ENCODE measurements around the gene GNAT1.
A peak's percentile ranks its signal among the peaks of the same experiment; 100 is the strongest.

Gene GNAT1

DNA sequence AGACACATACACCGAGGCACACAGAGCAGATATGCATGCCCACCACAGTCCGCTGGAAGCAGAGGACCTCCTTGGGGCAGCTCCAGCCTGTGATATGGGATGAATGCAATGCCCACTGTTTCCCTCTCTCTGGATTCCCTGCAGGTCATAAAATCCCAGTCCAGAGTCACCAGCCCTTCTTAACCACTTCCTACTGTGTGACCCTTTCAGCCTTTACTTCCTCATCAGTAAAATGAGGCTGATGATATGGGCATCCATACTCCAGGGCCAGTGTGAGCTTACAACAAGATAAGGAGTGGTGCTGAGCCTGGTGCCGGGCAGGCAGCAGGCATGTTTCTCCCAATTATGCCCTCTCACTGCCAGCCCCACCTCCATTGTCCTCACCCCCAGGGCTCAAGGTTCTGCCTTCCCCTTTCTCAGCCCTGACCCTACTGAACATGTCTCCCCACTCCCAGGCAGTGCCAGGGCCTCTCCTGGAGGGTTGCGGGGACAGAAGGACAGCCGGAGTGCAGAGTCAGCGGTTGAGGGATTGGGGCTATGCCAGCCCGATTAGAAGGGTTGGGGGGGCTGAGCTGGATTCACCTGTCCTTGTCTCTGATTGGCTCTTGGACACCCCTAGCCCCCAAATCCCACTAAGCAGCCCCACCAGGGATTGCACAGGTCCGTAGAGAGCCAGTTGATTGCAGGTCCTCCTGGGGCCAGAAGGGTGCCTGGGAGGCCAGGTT, at the start of gene GNAT1:
Gene GNAT1 (plus strand): TSS at position 675 of the 725 bp plus-strand sequence. CDS start 116 bp downstream, outside the sequence.
- DNase-seq: no peak

DNA sequence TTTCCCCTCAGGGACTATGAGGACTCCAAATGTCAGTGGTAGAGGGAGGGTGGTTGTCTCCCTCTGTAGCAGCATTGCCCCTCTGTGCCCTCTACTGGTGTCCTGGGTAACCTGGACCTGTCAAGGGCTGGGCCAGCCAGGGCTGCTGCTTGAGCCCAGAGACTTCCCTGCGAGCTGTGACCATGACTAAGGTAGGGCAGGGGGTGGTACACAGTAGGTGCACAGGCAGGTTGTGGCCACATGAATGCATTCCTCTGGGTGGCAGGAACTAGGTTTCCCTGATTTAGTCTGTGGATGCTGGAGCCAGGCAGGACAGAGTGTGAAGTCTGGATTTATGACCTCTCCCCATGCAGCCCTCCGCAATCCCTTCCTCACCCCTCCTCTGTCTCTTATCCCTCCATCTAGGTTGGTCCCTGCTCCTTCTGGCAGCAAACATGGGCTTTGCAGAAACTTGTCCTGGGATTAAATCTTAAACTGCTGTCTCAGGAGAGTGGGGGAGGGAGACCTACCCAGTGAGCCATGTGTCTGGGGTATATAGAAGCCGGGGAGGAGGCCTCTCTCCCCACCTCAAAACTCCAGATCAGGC, 45.0 kb upstream of the GNAT1 start:
- no peak for DNase-seq

DNA sequence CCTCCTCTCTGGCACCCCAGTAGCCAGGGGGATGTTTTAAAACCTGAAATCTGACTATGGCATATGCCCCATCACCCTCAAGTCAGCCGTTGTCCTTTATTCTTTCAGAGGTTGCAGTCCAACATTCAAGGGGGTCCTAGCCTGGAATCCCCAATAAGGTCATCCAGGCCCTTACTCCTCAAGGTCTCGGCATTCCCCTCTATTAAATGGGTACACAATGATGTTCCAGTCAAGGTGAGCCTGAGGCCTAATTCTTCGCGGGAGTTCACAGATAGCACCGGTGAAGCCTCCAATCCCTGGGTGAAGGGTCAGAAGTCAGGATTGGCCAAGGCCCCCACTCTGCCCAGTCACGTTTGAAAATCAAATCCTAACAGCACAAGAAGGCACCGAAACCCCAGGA, 44.4 kb upstream of the GNAT1 start:
- DNase-seq: no peak

DNA sequence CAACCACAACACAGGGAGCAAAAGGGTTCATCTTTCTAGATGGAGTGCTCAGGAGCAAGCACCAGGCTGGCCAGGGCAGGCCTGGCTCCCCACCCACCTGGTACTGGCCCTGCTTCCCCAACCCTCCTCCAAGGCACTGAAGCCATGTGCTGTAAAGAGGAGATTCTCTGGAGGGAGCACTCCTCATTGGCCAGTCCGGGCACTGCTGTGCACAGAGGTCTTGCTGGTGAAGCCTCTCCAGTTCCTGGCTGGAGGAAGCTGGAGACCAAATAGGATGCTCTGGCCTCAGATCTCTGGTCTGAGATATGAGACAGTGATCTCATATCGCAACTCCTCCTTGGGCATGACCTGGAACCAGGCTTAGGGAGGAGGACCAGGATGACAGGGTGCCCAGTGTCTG, 44.0 kb upstream of the GNAT1 start:
- no peak for DNase-seq

DNA sequence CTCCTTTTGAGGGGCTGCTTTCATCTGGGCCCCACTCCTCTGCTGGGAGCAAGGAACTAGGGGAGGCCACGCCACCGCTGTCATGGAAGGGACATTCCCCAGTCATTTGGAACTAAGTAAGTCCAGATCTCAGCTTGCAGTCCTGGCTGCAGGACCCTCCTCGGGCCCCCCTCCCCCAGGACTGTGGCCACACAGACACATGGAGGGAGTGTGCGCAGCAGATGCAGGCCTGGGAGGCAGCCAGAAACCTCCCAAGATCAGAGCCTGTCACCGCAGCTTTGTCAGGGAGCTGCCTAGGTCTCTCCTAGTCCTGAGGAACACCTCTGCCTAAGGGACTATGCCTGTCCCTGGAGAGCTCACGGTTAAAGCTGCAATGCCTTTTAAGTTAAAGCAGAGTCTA, 43.5 kb upstream of the GNAT1 start:
- DNase-seq: peak; percentile 62

DNA sequence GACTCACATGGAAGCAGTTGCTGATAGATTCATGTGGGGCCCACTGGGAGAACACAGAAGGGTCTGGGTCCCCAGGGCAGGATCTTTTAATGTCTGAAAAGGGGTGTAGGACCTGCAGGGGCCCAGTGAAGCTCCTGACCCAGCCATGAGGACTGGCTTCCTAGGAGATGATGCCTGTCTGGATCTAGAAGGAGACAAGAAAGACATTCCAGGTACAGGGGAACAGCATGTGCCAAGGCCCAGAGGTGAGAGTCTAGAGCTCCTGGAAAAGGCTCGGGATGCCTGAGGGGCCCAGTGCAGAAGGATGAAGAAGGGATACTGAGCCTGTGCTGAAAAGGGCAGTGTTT, 41.0 kb upstream of the GNAT1 start:
- no peak for DNase-seq

DNA sequence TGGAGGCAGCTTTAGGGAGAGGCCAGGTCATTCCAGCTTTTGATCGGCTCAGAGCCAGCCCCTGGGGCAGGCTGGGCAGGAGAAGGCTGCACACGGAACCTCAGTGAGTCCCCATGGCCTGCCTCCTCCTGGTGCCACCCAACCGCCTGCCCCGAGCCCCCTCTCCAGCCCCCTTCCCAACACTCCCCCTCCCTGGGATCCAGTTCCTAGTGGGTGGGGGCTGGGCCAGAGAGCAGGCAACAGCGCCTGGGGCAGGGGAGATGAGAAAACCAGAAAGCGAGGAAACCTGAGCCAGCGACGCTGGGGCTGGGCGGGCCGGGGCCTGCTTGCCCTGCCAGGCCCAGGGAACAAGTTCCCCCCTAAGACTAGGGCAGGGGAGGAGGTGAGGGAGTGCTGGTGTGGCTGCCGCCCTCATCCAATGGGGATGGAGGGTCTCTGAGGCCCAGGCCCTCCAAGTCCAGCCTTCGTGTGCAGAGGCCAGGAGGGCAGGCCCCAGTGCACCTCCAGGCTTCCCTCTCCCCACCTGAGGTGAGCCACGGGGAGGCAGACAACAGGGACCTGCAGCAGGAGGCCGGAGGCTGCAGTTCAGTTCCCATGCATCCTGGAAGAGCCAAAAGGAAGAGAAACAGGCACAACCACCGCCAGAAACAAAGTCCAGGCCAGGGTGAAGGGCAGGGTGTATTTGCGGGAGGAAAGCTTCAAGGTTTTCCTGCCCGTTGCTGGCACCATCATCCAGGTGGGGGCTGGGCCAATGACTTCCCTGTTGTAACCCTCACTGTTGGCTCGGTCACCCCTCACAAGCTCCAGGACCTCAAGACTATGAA, 40.3 kb upstream of the GNAT1 start:
- no peak for DNase-seq

DNA sequence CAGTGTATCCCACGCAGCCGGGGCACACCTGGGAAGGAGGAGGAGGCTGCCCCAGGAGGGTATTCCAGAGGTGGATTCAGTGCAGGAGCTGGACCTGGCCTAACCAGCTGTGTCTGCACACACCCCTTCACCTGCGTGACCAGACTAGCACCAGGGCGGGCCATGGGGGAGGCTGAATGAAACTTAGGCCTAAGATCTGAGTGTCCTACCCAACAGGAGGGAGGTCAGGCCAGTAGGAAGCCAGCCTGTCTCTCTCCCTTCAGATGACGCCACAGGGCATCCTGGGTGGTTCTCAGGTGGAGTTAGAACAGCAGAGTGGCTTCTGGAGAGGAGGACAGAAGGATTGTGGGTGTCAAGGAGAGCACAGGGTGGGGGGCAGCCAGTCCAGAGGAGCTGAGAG, 39.7 kb upstream of the GNAT1 start:
- no peak for DNase-seq

DNA sequence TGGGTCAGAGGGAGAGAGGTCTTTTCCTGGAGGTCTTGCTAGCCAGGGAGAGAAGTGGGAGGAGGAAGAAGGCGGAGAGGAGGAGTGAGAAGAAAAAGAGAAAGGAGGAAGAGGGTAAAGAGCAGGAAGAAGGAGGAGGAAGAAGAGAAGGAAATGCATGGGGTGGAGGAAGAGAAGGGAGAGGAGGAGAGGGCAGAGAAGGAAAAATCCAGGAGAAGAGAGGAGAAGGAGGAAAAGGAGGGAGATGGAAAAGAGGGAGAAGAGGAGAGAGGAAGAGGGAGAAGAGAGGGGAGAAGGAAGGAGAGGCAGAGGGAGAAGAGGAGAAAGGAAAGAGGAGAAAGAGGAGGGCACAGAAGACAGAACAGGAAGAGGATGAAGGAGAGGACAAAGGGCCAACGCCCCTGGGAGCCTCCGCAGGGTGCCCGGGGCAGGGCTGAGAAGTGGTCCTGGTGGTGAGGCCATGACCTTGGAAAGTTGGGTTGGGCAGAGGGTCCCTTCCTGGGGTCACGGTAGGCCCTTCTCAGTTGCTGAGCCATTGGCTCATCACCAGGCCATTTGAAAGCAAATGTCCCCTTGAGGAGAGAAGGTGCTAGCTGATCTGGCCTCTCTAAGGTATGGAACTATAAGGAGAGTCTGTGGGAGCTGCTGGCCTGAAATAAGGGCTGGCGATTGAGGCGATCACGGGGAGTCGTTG, 37.5 kb upstream of the GNAT1 start:
- DNase-seq: no peak

DNA sequence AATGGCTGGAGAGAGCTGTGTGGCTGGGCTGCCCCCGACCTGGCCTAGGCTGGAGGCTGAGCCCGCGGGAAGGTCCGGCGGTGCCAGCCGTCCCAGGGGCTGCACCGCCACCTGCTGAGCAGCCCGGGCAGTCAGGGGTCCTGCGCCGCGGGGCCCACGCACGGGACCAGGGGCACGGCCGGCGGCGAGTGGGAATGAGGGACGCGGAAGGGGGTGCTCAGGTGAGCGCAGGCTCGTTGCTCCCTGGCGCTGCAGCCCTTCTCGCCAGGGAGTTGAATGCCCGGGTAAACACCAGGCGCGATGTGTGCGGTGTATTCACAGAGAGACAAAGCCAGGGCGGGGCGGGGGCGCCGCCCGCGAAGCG, 37.0 kb upstream of the GNAT1 start:
- no peak for DNase-seq

DNA sequence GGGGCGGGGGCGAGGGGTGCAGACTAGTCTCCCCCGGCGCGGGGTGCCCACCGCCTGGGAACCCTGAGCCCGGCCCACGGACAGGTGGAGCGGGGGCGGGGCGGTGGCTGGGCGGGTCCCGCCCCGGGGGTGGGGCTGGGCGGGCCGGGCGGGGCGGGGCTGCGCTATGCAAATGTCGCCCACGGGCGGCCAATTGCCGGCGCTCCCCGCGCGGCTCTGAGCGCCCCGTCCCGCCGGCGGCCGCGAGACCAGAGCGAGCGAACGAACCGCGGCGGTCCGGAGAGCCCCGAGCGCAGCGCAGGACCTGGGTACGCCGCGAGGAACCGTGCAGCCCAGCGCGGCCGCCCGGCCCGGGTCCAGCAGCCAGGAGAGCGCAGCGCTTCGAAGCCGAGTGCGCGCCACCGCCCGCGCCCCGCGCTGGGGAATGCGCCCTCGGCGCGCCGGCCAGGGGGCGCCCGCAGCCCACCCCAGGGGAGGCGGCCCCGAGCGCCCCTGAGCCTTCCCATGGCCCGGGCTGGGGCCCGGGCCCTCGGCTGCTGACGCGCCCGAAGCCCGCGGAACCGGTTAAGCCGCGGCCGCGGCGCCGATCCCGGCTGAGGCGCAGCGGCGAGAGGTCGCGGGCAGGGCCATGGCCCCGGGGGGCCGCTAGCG, 36.4 kb upstream of the GNAT1 start, which contains the start of gene SEMA3F:
Gene SEMA3F (plus strand): TSS at position 485 of the 651 bp plus-strand sequence. CDS start 4,299 bp downstream, outside the sequence.
- peak; percentile 41 for DNase-seq

DNA sequence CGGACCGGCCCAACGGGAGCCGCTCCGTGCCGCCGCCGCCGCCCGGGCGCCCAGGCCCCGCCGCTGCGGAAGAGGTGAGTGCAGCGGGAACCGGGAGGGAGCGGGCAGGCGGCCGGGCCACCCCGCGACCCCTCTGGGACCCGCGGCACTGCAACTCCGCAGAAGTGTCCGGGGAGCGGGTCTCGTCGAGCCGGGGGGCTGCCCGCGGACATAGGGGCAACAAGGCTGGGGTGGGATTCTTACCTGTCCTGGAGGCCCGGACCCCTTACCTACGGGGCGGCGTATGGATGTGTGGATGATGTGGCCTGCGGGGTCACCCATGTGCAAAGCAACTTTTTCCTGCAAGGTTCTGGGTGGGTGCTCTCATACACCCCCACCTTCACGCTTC, 35.9 kb upstream of the GNAT1 start:
- no peak for DNase-seq

DNA sequence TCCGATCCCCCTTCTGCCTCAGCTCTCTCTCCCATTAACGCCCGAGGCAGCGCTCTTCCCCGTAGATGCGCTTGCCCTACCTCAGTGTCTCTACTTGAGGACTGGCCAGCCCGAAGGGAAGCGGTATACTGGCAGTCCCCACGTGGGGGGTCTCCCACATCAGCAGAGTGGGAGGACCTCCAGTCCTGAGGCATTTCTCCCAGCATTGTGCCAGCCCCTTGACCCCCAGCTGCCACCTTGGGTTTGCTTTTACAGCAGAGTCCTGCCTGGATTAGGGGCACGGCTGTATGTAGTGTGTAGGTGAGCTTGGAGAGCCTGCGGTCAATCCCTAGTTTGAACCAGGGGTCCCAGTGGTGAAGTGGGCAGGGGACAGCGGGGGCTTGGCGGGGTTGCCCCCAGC, 35.5 kb upstream of the GNAT1 start:
- peak; percentile 15 for DNase-seq

DNA sequence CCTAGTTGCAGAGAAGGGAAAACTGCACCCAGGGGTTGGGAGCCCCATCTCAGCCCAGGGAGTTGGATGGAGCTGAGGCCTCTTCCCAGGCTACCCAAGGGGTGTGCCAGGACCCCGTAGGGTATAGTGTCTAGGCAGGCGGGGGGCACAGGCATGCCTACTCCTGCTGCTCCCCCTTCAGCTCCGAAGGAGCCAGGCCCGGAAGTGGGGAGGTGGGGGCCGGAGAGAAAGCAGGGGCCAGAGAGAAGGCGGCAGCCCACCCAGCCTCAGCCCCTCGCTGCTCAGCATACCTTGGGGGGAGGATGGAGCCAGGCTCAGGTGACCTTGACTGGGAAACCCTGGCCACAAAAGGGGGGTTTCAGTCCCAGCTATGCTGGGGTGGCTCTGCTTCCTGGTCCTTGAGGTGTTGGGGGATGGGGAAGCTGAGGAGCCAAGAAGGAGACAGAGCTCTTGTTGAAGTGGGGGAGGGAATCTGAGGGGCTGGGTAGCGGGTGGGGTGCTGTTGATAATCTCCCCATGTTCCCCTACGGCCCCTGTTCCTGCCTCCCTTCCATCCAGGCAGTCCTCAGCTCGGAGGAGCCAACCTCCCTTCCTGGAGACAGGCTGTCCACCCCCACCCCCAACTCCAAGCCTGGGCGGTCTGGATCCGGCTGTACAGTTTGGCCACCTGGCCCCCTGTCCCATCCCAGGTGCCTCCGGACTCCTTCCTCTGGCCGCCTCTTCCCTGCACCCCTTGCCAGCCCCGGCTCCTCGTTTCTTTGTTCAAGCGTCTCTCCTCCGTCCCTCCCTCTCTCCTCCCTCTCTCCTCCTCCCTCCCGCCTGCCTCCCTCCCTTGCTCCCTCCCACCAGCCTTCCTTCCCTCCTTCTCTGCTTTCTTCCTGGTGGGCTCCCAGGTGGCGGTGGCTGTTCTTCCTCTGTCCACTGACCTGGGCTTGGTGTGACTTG, 34.6 kb upstream of the GNAT1 start:
- DNase-seq: peak; percentile 38

DNA sequence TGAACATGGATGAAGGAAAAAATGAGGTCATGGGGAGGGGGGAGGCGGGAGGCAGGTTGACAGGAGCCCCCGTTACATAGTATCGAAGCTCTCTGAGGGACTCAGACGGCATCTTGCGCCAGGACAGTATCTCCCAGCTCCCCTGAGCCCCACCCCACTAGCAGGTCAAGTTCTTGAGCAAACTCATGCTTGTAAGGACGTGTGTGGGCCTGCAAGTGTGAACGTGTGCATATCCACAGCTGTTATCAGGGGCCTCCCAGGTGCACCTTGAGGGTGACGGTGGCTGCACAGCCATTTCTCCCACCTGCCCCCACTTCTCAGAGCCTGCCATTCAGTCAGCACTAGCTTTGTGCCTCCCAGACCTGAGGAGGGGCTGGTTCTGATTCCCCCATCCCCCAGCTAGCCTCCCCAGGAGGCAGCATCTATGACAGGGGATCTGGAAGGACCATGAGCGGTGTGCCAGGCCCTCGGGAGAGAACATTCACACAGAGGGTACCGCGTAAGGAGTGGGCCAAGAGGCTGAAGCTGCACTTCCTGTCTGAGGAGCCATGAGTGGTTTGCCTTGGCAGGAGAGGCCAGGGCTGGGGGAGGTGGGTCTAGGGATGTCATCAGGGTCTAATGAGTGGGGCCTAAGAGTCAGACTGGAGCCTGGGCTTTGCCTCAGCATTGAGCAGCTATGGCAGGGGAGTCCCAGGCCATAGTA, 33.4 kb upstream of the GNAT1 start:
- peak; percentile 42 for DNase-seq

DNA sequence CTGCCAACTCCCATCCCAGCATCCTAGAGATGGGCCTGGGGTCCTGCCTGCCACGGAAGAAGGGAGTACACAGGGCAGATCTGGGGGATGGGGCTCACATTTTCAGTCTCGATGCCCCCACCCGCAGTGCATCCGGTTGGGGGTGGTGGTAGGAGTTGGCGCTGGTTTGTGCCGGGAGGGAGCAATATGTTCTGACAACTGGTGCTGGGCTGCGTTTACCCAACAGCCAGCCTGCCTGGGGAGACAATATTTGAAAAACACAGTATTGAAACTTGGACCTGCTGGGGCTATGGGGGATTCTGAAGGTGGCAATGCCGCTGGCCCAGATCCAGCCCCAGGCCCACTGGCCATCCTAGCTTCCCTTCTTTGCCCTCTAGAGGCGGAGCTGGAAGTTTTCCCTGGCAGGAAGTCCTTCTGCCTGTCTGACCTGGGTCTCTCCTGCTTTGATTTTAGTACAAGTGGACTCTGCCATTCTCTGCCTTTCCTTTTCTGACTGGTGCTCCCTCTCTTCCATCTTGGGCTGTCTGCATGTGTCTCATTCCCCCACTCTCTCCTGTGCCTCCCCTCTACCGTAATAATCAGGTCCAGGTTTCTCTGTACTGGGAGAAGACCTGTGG, 32.8 kb upstream of the GNAT1 start:
- no peak for DNase-seq

DNA sequence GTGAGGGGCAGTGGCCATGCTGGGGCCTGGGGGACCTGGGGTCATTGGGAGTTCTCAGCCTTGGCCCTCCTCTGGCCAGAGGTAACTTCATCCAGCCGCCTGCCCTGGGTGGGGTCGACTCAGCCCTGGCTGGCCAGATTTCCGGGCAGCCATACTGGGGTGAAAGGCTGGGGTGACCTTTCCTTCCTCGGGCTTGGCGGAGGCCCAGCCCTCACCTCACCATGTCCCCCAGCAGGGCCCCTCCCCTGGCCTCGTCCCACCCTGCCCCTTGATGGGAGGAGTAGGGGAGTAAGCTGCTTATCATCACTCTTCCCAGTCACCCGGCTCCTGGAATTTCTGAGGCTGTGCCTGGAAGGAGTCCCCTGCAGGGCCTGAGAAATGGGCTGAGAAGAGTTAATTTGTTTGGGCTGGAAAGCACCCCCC, 30.8 kb upstream of the GNAT1 start:
- DNase-seq: no peak

DNA sequence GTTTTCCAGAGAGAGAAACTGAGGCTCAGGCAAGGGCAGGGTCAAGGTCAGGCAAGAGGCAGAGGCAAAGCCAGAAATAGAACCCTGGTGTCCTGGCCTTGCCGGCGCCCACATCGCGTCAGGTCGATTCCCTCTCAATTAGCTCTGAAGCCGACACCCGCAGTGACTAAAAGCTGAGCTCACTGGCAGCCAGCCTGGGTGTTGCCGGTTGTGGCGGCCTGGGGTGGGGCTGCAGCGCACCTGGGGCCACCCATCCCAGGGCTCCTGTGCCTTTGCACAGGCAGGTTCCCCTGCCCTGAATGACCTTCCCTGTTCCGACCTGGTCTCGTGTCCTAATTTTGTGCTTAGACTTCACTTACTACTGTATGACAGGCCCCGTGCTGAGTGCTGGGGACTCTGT, 30.1 kb upstream of the GNAT1 start:
- no peak for DNase-seq

DNA sequence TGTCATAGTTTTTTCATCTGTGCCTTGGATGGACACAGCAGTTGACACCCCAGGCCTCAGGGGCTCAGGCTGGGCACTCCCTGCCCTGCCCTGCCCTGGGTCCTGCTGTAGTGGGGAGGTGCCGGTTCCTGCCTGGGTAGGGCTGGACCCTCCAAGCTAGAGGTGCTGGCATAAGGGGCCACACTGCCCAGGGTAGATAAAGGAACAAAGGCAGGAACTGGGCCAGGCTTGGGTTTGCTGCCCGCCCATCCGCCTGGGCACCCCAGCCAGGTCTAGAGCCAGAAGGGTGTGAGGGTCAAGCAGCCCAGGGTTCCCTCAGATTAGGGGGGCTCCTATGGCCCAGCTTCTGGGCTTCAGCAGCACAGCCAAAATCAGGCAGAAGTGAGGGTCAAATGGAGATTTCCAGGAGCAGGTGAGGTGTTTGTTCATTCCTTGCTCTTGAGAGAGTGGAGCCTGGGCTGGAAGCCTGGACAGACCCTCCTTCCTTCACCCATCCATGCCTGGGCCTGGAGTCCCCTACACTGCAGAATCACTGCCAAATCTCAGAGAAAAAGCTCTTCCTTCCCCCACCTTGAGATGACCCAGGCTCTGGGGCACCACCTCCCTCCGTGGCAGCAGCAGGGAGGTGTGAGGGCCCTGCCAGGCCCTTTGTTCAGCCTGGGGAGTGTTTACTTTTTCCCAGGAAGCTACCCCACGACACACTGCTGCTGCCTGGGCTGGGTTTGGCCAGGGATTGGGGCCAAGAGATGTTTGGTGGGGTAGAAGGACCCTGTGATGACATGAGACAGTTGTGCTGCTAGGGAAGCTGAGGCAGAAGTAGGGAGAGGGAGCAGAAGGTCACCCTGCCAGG, 29.2 kb upstream of the GNAT1 start:
- DNase-seq: no peak

Measured in fibroblast of upper back skin (primary cell).